ENCODE measurements around the gene ANKRD16. TPM values are rescaled to one million over a fixed set of nuclear protein-coding genes. Genes with fewer than 3 reads are reported as not detected.
A peak's percentile ranks its signal among the peaks of the same experiment; 100 is the strongest.

ANKRD16 gene
- 19.2 TPM for polyA plus RNA-seq (2012; ENCODE audit: insufficient read length, low read depth)

GRCh38 chr10:5889624-5890451 is at the start of gene ANKRD16, which contains the start of gene FBH1:
TSS of gene ANKRD16 (minus strand) at chr10:5889893. CDS start at chr10:5889354, 539 bp downstream.
TSS of gene FBH1 (plus strand) at chr10:5890243. CDS start at chr10:5890346, 103 bp downstream.
- TF ChIP-seq POLR2AphosphoS5 (IDR thresholded peaks at IDR 0.05; ENCODE audit: low read depth, low read length) (peak; percentile 87), FOXP2 (optimal IDR thresholded peaks at IDR 0.05; ENCODE audit: borderline replicate concordance, extremely low read depth, extremely low read length, insufficient read depth) (peak; percentile 56), TAF1 (IDR thresholded peaks at IDR 0.05; ENCODE audit: borderline replicate concordance, insufficient read depth, low read length) (peak; percentile 74; the same call in 1 of the 2 replicates), SIN3A (IDR thresholded peaks at IDR 0.05; ENCODE audit: borderline replicate concordance, insufficient read depth, low read length) (no peak)

GRCh38 chr10:5938291-5938690 is 48.6 kb upstream of the ANKRD16 start:
- no peak for TF ChIP-seq REST (IDR thresholded peaks at IDR 0.05; ENCODE audit: insufficient read depth in 1 of 2, low read depth in 2 of 2, low read length in 2 of 2)
- no peak for TF ChIP-seq FOXP2 (optimal IDR thresholded peaks at IDR 0.05; ENCODE audit: borderline replicate concordance, extremely low read depth, extremely low read length, insufficient read depth)
- no peak for TF ChIP-seq TAF1 (IDR thresholded peaks at IDR 0.05; ENCODE audit: borderline replicate concordance, insufficient read depth, low read length)
- TF ChIP-seq POLR2AphosphoS5 (IDR thresholded peaks at IDR 0.05; ENCODE audit: low read depth, low read length), result no peak
- TF ChIP-seq SIN3A (IDR thresholded peaks at IDR 0.05; ENCODE audit: borderline replicate concordance, insufficient read depth, low read length), result no peak

- no peak for TF ChIP-seq SIN3A (IDR thresholded peaks at IDR 0.05; ENCODE audit: borderline replicate concordance, insufficient read depth, low read length)
- TF ChIP-seq REST (IDR thresholded peaks at IDR 0.05; ENCODE audit: insufficient read depth in 1 of 2, low read depth in 2 of 2, low read length in 2 of 2), result no peak
- no peak for TF ChIP-seq POLR2AphosphoS5 (IDR thresholded peaks at IDR 0.05; ENCODE audit: low read depth, low read length)
- no peak for TF ChIP-seq FOXP2 (optimal IDR thresholded peaks at IDR 0.05; ENCODE audit: borderline replicate concordance, extremely low read depth, extremely low read length, insufficient read depth)
- no peak for TF ChIP-seq TAF1 (IDR thresholded peaks at IDR 0.05; ENCODE audit: borderline replicate concordance, insufficient read depth, low read length)
Observed at GRCh38 chr10:5937016-5937415, 47.3 kb upstream of the ANKRD16 start.

GRCh38 chr10:5935628-5936027 is 45.9 kb upstream of the ANKRD16 start:
- no peak for TF ChIP-seq POLR2AphosphoS5 (IDR thresholded peaks at IDR 0.05; ENCODE audit: low read depth, low read length)
- no peak for TF ChIP-seq FOXP2 (optimal IDR thresholded peaks at IDR 0.05; ENCODE audit: borderline replicate concordance, extremely low read depth, extremely low read length, insufficient read depth)
- TF ChIP-seq SIN3A (IDR thresholded peaks at IDR 0.05; ENCODE audit: borderline replicate concordance, insufficient read depth, low read length), result no peak
- no peak for TF ChIP-seq TAF1 (IDR thresholded peaks at IDR 0.05; ENCODE audit: borderline replicate concordance, insufficient read depth, low read length)
- no peak for TF ChIP-seq REST (IDR thresholded peaks at IDR 0.05; ENCODE audit: insufficient read depth in 1 of 2, low read depth in 2 of 2, low read length in 2 of 2)

- no peak for TF ChIP-seq SIN3A (IDR thresholded peaks at IDR 0.05; ENCODE audit: borderline replicate concordance, insufficient read depth, low read length)
- TF ChIP-seq REST (IDR thresholded peaks at IDR 0.05; ENCODE audit: insufficient read depth in 1 of 2, low read depth in 2 of 2, low read length in 2 of 2), result no peak
- TF ChIP-seq FOXP2 (optimal IDR thresholded peaks at IDR 0.05; ENCODE audit: borderline replicate concordance, extremely low read depth, extremely low read length, insufficient read depth), result no peak
- no peak for TF ChIP-seq POLR2AphosphoS5 (IDR thresholded peaks at IDR 0.05; ENCODE audit: low read depth, low read length)
- no peak for TF ChIP-seq TAF1 (IDR thresholded peaks at IDR 0.05; ENCODE audit: borderline replicate concordance, insufficient read depth, low read length)
Observed at GRCh38 chr10:5933909-5934546, 44.3 kb upstream of the ANKRD16 start.
